RWPE2 (cell line): ENCODE results near the gene MMP23B.
A peak's percentile ranks its signal among the peaks of the same experiment; 100 is the strongest.

Experiments
- ATAC-seq: fragments of 200-7000 bp; cut with Tn5 transposase; 3 replicates; pipeline ENCODE4 v1.9.1; 2021; ENCODE audit warnings: low read depth
- DNase-seq: peaks from one replicate; pipeline ENCODE4 v3.0.0-alpha.2; 2020; ENCODE audit warnings: low spot score
- H3K27ac ChIP-seq: fragments of 450-650 bp; 2 replicates; pipeline ENCODE4 v1.5.1; 2017; ENCODE audit warnings: mild to moderate bottlenecking; ENCODE audit not compliant: poor library complexity, severe bottlenecking
- H3K27me3 ChIP-seq: fragments of 250-450 bp; sonication (Bioruptor Pico); 2 replicates; pipeline ENCODE4 v1.5.1; 2021; ENCODE audit warnings: mild to moderate bottlenecking, moderate library complexity; ENCODE audit not compliant: insufficient read depth, poor library complexity, severe bottlenecking
- H3K36me3 ChIP-seq: fragments of 250-450 bp; sonication (Bioruptor Pico); 2 replicates; pipeline ENCODE4 v1.5.1; 2020; ENCODE audit warnings: low read depth, mild to moderate bottlenecking, moderate library complexity
- H3K4me1 ChIP-seq: fragments of 250-450 bp; sonication (Bioruptor Pico); 2 replicates; pipeline ENCODE4 v1.5.1; 2021; ENCODE audit warnings: mild to moderate bottlenecking, moderate library complexity; ENCODE audit not compliant: insufficient read depth, poor library complexity, severe bottlenecking
- H3K4me3 ChIP-seq: fragments of 250-450 bp; sonication (Bioruptor Pico); 2 replicates; pipeline ENCODE4 v1.5.1; 2021; ENCODE audit warnings: mild to moderate bottlenecking, moderate library complexity; ENCODE audit not compliant: severe bottlenecking
- H3K9me3 ChIP-seq: fragments of 250-450 bp; sonication (Bioruptor Pico); 2 replicates; pipeline ENCODE4 v1.5.1; 2021; ENCODE audit warnings: mild to moderate bottlenecking, moderate library complexity; ENCODE audit not compliant: severe bottlenecking
- TF ChIP-seq, protein P1 (sequence below): fragments of 450-650 bp; IDR thresholded peaks from one replicate; pipeline ENCODE4 v1.5.1; 2017; ENCODE audit warnings: mild to moderate bottlenecking, moderate library complexity; ENCODE audit not compliant: poor library complexity, severe bottlenecking

Gene MMP23B

DNA sequence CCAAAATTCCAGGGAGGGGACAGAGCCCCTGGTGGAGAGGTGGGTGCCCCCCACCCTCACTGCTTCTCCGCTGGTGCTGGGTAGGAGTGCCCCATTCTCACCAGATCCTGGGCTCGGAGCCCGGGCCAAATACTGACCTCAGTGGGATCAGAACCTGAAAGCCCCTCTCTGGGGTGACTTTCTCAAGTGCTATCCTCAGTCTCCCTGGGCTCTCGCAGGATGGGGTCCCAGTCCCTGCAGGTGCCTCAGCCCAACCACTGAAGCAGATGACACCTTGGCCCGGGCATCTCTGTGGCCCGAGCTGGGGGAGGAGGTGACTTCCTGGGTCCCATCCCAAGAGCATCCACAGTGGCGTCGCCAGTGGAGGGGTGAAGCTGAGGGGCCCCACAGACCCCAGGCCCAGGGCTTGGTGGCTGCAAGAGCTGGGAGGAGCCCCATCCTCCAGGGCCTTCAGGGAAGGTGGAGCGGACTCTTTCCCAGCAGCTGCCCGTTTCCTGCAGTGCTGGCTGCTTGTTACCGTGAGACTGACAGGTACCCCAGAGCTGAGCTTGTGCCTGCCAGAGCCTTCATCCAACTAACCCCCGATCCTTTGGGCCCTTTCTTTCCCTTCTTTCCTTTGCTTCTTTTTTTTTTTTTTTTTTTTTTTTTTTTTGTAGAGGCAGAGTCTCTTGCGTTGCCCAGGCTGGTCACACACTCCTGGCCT is 28.2 kb upstream of the MMP23B start:
- no peaks in the 10 kb centered on the region for H3K4me1 ChIP-seq
- ATAC-seq (no peak), DNase-seq (no peak)
- no peaks in the 10 kb centered on the region for H3K27me3 ChIP-seq
- no peaks in the 10 kb centered on the region for H3K9me3 ChIP-seq
- H3K4me3 ChIP-seq = no peak overlapping the region
- no peaks in the 10 kb centered on the region for H3K36me3 ChIP-seq
- no peak overlapping the region for H3K27ac ChIP-seq
- TF ChIP-seq, protein P1, sequence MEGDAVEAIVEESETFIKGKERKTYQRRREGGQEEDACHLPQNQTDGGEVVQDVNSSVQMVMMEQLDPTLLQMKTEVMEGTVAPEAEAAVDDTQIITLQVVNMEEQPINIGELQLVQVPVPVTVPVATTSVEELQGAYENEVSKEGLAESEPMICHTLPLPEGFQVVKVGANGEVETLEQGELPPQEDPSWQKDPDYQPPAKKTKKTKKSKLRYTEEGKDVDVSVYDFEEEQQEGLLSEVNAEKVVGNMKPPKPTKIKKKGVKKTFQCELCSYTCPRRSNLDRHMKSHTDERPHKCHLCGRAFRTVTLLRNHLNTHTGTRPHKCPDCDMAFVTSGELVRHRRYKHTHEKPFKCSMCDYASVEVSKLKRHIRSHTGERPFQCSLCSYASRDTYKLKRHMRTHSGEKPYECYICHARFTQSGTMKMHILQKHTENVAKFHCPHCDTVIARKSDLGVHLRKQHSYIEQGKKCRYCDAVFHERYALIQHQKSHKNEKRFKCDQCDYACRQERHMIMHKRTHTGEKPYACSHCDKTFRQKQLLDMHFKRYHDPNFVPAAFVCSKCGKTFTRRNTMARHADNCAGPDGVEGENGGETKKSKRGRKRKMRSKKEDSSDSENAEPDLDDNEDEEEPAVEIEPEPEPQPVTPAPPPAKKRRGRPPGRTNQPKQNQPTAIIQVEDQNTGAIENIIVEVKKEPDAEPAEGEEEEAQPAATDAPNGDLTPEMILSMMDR = no peak

- Histone ChIP-seq H3K9me3 (no peaks in the 10 kb centered on the region), H3K4me3 (no peak overlapping the region), H3K27ac (no peak overlapping the region), H3K36me3 (no peaks in the 10 kb centered on the region), H3K27me3 (no peaks in the 10 kb centered on the region), H3K4me1 (no peaks in the 10 kb centered on the region)
- ATAC-seq (no peak), DNase-seq (no peak)
- TF ChIP-seq, protein P1 = no peak
Measured at GRCh38 chr1:1604374-1605033, 27.5 kb upstream of the MMP23B start.

DNA sequence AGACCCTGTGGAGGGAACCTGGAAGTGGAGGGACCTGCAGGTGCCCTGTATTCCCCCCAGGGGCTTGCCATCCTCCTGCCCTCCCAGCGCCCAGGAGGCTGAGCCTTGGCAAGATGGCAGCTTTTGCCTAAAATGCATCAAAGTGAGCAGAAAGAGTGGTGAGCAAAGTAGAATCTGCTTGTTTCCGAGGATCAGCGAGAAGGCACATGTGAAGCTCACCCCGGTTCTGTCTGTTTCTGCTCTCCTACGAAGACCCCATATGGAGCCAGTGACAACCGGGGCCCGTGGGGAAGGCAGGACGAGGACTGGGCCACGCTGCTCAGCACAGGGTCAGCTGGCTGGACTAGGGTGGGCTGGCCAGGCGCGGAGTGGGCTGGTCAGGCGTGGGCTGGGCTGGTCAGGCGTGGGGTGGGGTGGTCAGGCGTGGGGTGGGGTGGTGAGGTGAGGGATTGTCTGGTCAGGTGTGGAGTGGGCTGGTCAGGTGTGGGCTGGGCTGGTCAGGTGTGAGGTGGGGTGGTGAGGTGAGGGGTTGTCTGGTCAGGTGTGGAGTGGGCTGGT is 26.9 kb upstream of the MMP23B start:
- Histone ChIP-seq H3K9me3 (no peaks in the 10 kb centered on the region), H3K4me3 (no peak overlapping the region), H3K27me3 (no peaks in the 10 kb centered on the region), H3K36me3 (no peaks in the 10 kb centered on the region), H3K27ac (no peak overlapping the region), H3K4me1 (no peaks in the 10 kb centered on the region)
- DNase-seq = peak; percentile 68
- TF ChIP-seq, protein P1 = no peak
- ATAC-seq = peak; percentile 10; the same call in 1 of the 3 replicates

- Histone ChIP-seq H3K4me3 (no peak overlapping the region), H3K4me1 (no peaks in the 10 kb centered on the region), H3K27ac (no peak overlapping the region), H3K27me3 (no peaks in the 10 kb centered on the region), H3K9me3 (no peaks in the 10 kb centered on the region), H3K36me3 (no peaks in the 10 kb centered on the region)
- TF ChIP-seq, protein P1 = no peak
- DNase-seq (no peak), ATAC-seq (no peak)
Measured at GRCh38 chr1:1605724-1606123, 26.2 kb upstream of the MMP23B start.

- Histone ChIP-seq H3K27ac (no peak overlapping the region), H3K27me3 (no peaks in the 10 kb centered on the region), H3K36me3 (no peaks in the 10 kb centered on the region), H3K4me1 (no peaks in the 10 kb centered on the region), H3K4me3 (no peak overlapping the region), H3K9me3 (no peaks in the 10 kb centered on the region)
- ATAC-seq (no peak), DNase-seq (no peak)
- TF ChIP-seq, protein P1 = no peak
Measured at GRCh38 chr1:1606232-1606631, 25.7 kb upstream of the MMP23B start.
